HepG2 (cell line): ENCODE data around the gene RAMP3. TPM values are rescaled to one million over a fixed set of nuclear protein-coding genes. Genes with fewer than 3 reads are reported as not detected.

Experiments used
- ATAC-seq: fragments of 200-7000 bp; cut with Tn5 transposase; 3 replicates; pipeline ENCODE4 v1.9.1; 2020; ENCODE audit warnings: mild to moderate bottlenecking, moderate library complexity
- BruUV-seq: library from RNA; stranded (reverse); fragments of 400-500 nt; replicated peaks from 2 replicates; lab custom pipeline; 2021; lab: Mats Ljungman, UMichigan
- CTCF ChIA-PET: fragments of 300-600 bp; formaldehyde crosslinking; extraction: SDS; loops from one replicate; lab custom pipeline; 2021; ENCODE audit warnings: low total read pairs, inconsistent platforms, low intra/inter-chr PET ratio; lab: Yijun Ruan, JAX
- POLR2A ChIA-PET: fragments of 350-600 bp; sonication (Branson Sonifier 250); formaldehyde crosslinking; loops from one replicate; lab custom pipeline; 2020; ENCODE audit warnings: antibody characterized with exemption, inconsistent platforms; lab: Yijun Ruan, JAX
- DNase-seq: peaks from one replicate; pipeline ENCODE4 v3.0.0-alpha.2; 2015; ENCODE audit warnings: low spot score
- FAIRE-seq: peaks from 3 replicates; lab custom pipeline; 2011; peaks lifted over from hg19 to GRCh38; lab: Jason Lieb, UNC
- H2AFZ ChIP-seq: one replicate; pipeline ENCODE4 v1.6.1; 2011; ENCODE audit warnings: low read length, inconsistent platforms
- H3K27ac ChIP-seq: fragments of 300-600 bp; 3 replicates; pipeline ENCODE4 v1.8.0; 2011; ENCODE audit warnings: mixed run types, mild to moderate bottlenecking, mixed read lengths, low read length, inconsistent platforms; ENCODE audit not compliant: insufficient read depth; ENCODE audit errors: extremely low read length
- H3K27me3 ChIP-seq, 2 experiments: fragments of 200-600 bp in 1 of 2; 2 replicates in 1 of 2; 3 replicates in 1 of 2; pipeline versions ENCODE4 v1.6.0 to v1.8.0; 2011; ENCODE audit warnings: low read length in 2 of 2, mild to moderate bottlenecking in 2 of 2, moderate library complexity in 2 of 2, inconsistent platforms in 1 of 2; ENCODE audit not compliant: insufficient read depth in 2 of 2, control insufficient read depth in 1 of 2
- H3K36me3 ChIP-seq, 2 experiments: fragments of 200-600 bp in 1 of 2; replicated peaks in 1 of 2; 2 replicates in 1 of 2; 3 replicates in 1 of 2; pipeline versions ENCODE4 v1.5.1 to v1.8.0; 2011; ENCODE audit warnings: low read length in 2 of 2, inconsistent platforms in 1 of 2; ENCODE audit not compliant: insufficient read depth in 2 of 2, control insufficient read depth in 1 of 2
- H3K4me1 ChIP-seq: 2 replicates; pipeline ENCODE4 v1.5.1; 2012; ENCODE audit warnings: low read length, inconsistent platforms; ENCODE audit not compliant: insufficient read depth
- H3K4me2 ChIP-seq: 2 replicates; pipeline ENCODE4 v1.6.0; 2011; ENCODE audit warnings: low read depth, low read length, inconsistent platforms
- H3K4me3 ChIP-seq, 3 experiments: fragments of 200-600 bp in 1 of 3; sonication (generic), shearing (Covaris generic) in 1 of 3; replicated peaks in 1 of 3; 2 replicates each; pipeline ENCODE4 v1.5.1; 2011 to 2016; ENCODE audit warnings: low read length in 3 of 3, inconsistent platforms in 2 of 3, low read depth in 2 of 3, mild to moderate bottlenecking in 2 of 3, control low read depth in 1 of 3, mixed read lengths in 1 of 3; ENCODE audit not compliant: insufficient read depth in 1 of 3
- H3K79me2 ChIP-seq: one replicate; pipeline ENCODE4 v1.6.1; 2011; ENCODE audit warnings: low read length, inconsistent platforms; ENCODE audit not compliant: insufficient read depth
- H3K9ac ChIP-seq: 2 replicates; pipeline ENCODE4 v1.6.0; 2011; ENCODE audit warnings: mild to moderate bottlenecking, low read depth, low read length, inconsistent platforms; ENCODE audit not compliant: insufficient read depth
- H3K9me3 ChIP-seq: 2 replicates; pipeline ENCODE4 v1.5.1; 2012; ENCODE audit warnings: mild to moderate bottlenecking, low read length
- H4K20me1 ChIP-seq: 2 replicates; pipeline ENCODE4 v1.6.0; 2011; ENCODE audit warnings: inconsistent platforms, mild to moderate bottlenecking, low read length, moderate library complexity; ENCODE audit not compliant: insufficient read depth
- CEBPG ChIP-seq: IDR thresholded peaks from 2 replicates; pipeline ENCODE4 v1.6.1; 2016
- DPF2 ChIP-seq: sonication (generic); formaldehyde crosslinking; IDR thresholded peaks from 2 replicates; pipeline ENCODE4 v1.4.0; 2020; ENCODE audit warnings: mild to moderate bottlenecking, low read depth, missing genetic modification reagents, borderline replicate concordance
- ELF3 ChIP-seq: IDR thresholded peaks from 2 replicates; pipeline ENCODE4 v1.6.1; 2016; ENCODE audit warnings: missing genetic modification reagents, missing compliant biosample characterization
- FOXO1 ChIP-seq: sonication (generic); formaldehyde crosslinking; IDR thresholded peaks from 2 replicates; pipeline ENCODE4 v1.4.0; 2020; ENCODE audit warnings: missing genetic modification reagents
- HNF4A ChIP-seq: sonication (generic); formaldehyde crosslinking; IDR thresholded peaks from 2 replicates; pipeline ENCODE4 v1.4.0; 2020; ENCODE audit warnings: missing genetic modification reagents
- KMT2B ChIP-seq: IDR thresholded peaks from 2 replicates; pipeline ENCODE4 v1.6.1; 2016; ENCODE audit warnings: missing genetic modification reagents, missing compliant biosample characterization
- PTBP1 ChIP-seq: fragments of 200-400 bp; formaldehyde crosslinking; IDR thresholded peaks from 2 replicates; pipeline ENCODE4 v1.6.1; 2018; ENCODE audit warnings: low read length, low read depth; ENCODE audit not compliant: poor library complexity, severe bottlenecking
- RELA ChIP-seq: sonication (generic); formaldehyde crosslinking; IDR thresholded peaks from 2 replicates; pipeline ENCODE4 v1.4.0; 2020; ENCODE audit warnings: missing genetic modification reagents
- RFX1 ChIP-seq: fragments of 450-650 bp; IDR thresholded peaks from 2 replicates; pipeline ENCODE4 v1.6.1; 2017
- SOX6 ChIP-seq, 2 experiments: fragments of 450-650 bp in 1 of 2; sonication (generic) in 1 of 2; formaldehyde crosslinking in 1 of 2; IDR thresholded peaks; 2 replicates each; pipeline versions ENCODE4 v1.4.0 to v1.6.1; 2017 to 2020; ENCODE audit warnings: antibody characterized with exemption in 1 of 2, mild to moderate bottlenecking in 1 of 2, missing genetic modification reagents in 1 of 2
- SP2 ChIP-seq: sonication (generic); formaldehyde crosslinking; IDR thresholded peaks from 2 replicates; pipeline ENCODE4 v1.5.1; 2020; ENCODE audit warnings: mild to moderate bottlenecking, missing genetic modification reagents
- YEATS4 ChIP-seq: sonication (generic); formaldehyde crosslinking; IDR thresholded peaks from 2 replicates; pipeline ENCODE4 v1.4.0; 2020; ENCODE audit warnings: missing genetic modification reagents, borderline replicate concordance
- ZBTB3 ChIP-seq: sonication (generic); formaldehyde crosslinking; IDR thresholded peaks from 2 replicates; pipeline ENCODE4 v1.4.0; 2020; ENCODE audit warnings: low read depth, mild to moderate bottlenecking, moderate library complexity, missing genetic modification reagents, borderline replicate concordance
- WGBS: methylation state at CpG from one replicate; pipeline ENCODE4 v1.1.6; 2017; ENCODE audit warnings: low lambda C conversion rate; 5-methylcytosine and 5-hydroxymethylcytosine counted together
- in situ Hi-C: cut with HindIII; loops from 2 replicates; pipeline ENCODE4 v1.10.0; 2017; ENCODE audit warnings: low pct_unique_long_range_greater_than_20kb; ENCODE audit not compliant: extremely low pct_ligation_motif_present
- intact Hi-C: fragments of 100-400 bp; cut with micrococcal nuclease; formaldehyde crosslinking; loops from one replicate; pipeline ENCODE4 v1.10.0; 2022; ENCODE audit not compliant: unreplicated experiment
- polyA plus RNA-seq, 8 experiments: library from polyadenylated mRNA; depleted of rRNA in 3 of 8; stranded (reverse) in 7 of 8; unstranded in 1 of 8; fragments of >200 nt; fragmentation: Illumina TruSeq in 4 of 8; extraction: Trizol in 4 of 8; gene quantifications; 2 replicates each; pipeline versions ENCODE4 v1.2.1 to v1.2.3, GENCODE V29; 2011 to 2016; ENCODE audit warnings: low read depth in 4 of 8, missing spikeins in 1 of 8, mixed read lengths in 1 of 8; ENCODE audit not compliant: insufficient read depth in 1 of 8
- total RNA-seq, 5 experiments: library from RNA; depleted of rRNA; stranded (reverse); fragments of >200 nt; fragmentation: Illumina TruSeq; extraction: Trizol; gene quantifications; 2 replicates each; pipeline ENCODE4 v1.2.3, GENCODE V29; 2016; ENCODE audit warnings: low read depth in 1 of 5
- TF ChIP-seq, protein P1 (sequence below): sonication (generic); formaldehyde crosslinking; IDR thresholded peaks from 2 replicates; pipeline ENCODE4 v1.9.0; 2021; ENCODE audit warnings: missing genetic modification reagents, borderline replicate concordance
- TF ChIP-seq, protein P2 (sequence below): sonication (generic); formaldehyde crosslinking; IDR thresholded peaks from 2 replicates; pipeline ENCODE4 v1.4.0; 2020; ENCODE audit warnings: missing genetic modification reagents
- TF ChIP-seq, protein P3 (sequence below): sonication (generic); formaldehyde crosslinking; IDR thresholded peaks from 2 replicates; pipeline ENCODE4 v1.8.1; 2023; ENCODE audit warnings: mild to moderate bottlenecking, moderate library complexity, missing genetic modification reagents
- TF ChIP-seq, protein P4 (sequence below): sonication (generic); formaldehyde crosslinking; IDR thresholded peaks from 2 replicates; pipeline ENCODE4 v1.4.0; 2020; ENCODE audit warnings: missing genetic modification reagents
- TF ChIP-seq, protein P5 (sequence below): sonication (generic); formaldehyde crosslinking; IDR thresholded peaks from 2 replicates; pipeline ENCODE4 v1.4.0; 2020; ENCODE audit warnings: missing genetic modification reagents, mild to moderate bottlenecking, borderline replicate concordance

RAMP3 gene
- total and polyA plus RNA-seq, 2 of the 13 experiments (the other 11 are each of a cell fraction or from before 2014, with no cell fraction given): not detected

DNA sequence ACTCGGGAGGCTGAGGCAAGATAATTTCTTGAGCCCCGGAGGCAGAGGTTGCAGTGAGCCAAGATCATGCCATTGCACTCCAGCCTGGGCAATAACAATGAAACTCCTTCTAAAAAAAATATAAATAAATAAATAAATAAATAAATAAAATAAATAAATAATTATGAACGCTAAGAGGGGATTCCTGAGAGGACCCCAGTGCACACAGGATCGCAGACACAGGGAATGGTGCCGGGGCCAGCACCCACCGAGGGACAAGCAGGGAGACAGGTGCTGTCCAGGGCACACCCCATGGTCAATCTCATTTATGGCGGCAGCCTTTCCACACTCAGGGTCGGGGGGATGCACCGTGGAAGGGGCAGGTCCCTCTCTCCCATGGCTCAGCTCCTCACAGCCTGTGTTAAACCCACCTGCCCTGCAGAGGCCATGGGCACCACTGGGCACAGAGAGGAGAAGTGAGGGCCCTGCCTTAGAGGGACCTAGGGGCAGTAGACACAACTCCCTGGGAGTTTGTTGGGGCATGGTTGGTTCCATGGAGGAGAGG, 2.2 kb upstream of the RAMP3 start:
- no peak overlapping the region for H2AFZ ChIP-seq
- no peak overlapping the region for H3K4me2 ChIP-seq
- no peak for ATAC-seq
- WGBS: 54% methylated on average over 7 of the region's 9 CpGs
- no peak for DNase-seq
- no peaks in the 10 kb centered on the region for H3K79me2 ChIP-seq
- H3K27me3 ChIP-seq: peaks cover 7 to 60% of the 10 kb centered on the region in 2 experiments; a peak in 4 of 5 replicates
- H3K4me1 ChIP-seq: no peaks in the 10 kb centered on the region
- ChIA-PET CTCF (interaction anchor here (1.1 to 2.7 kb wide), 3 partner anchors 105 to 699 kb away, joined by 3 to 37 read pairs (median 9); no protein-coding TSS in a partner anchor), POLR2A (no interaction called here)
- H3K9ac ChIP-seq: no peak overlapping the region
- no peaks in the 10 kb centered on the region for H3K9me3 ChIP-seq
- FAIRE-seq: no peak
- no peak overlapping the region for H3K27ac ChIP-seq
- no peaks in the 10 kb centered on the region for H3K36me3 ChIP-seq
- no peak overlapping the region for H3K4me3 ChIP-seq
- intact Hi-C loops (loop anchor here (2.0 to 10.0 kb wide), 2 partner anchors 429 to 699 kb away; no protein-coding TSS in a partner anchor), in situ Hi-C loops (loop anchor here (25.0 kb wide), 1 partner anchor 432 kb away; no protein-coding TSS in a partner anchor)
- no peaks in the 10 kb centered on the region for H4K20me1 ChIP-seq
- no TSS peak for BruUV-seq
- TF ChIP-seq YEATS4 (CRISPR knock-in tag) (no peak), SP2 (CRISPR knock-in tag) (no peak), KMT2B (no peak), RFX1 (no peak), CEBPG (CRISPR knock-in tag) (no peak), SOX6 (IDR thresholded peaks at IDR 0.05) (no peak), SOX6 (CRISPR knock-in tag; IDR thresholded peaks at IDR 0.05) (no peak), ZBTB3 (CRISPR knock-in tag) (no peak), RELA (CRISPR knock-in tag) (no peak), PTBP1 (no peak), FOXO1 (CRISPR knock-in tag) (no peak), HNF4A (CRISPR knock-in tag) (no peak), DPF2 (no peak), ELF3 (CRISPR knock-in tag) (no peak)
- TF ChIP-seq, protein P1, sequence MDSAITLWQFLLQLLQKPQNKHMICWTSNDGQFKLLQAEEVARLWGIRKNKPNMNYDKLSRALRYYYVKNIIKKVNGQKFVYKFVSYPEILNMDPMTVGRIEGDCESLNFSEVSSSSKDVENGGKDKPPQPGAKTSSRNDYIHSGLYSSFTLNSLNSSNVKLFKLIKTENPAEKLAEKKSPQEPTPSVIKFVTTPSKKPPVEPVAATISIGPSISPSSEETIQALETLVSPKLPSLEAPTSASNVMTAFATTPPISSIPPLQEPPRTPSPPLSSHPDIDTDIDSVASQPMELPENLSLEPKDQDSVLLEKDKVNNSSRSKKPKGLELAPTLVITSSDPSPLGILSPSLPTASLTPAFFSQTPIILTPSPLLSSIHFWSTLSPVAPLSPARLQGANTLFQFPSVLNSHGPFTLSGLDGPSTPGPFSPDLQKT: no peak
- TF ChIP-seq, protein P2, sequence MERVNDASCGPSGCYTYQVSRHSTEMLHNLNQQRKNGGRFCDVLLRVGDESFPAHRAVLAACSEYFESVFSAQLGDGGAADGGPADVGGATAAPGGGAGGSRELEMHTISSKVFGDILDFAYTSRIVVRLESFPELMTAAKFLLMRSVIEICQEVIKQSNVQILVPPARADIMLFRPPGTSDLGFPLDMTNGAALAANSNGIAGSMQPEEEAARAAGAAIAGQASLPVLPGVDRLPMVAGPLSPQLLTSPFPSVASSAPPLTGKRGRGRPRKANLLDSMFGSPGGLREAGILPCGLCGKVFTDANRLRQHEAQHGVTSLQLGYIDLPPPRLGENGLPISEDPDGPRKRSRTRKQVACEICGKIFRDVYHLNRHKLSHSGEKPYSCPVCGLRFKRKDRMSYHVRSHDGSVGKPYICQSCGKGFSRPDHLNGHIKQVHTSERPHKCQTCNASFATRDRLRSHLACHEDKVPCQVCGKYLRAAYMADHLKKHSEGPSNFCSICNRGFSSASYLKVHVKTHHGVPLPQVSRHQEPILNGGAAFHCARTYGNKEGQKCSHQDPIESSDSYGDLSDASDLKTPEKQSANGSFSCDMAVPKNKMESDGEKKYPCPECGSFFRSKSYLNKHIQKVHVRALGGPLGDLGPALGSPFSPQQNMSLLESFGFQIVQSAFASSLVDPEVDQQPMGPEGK: no peak
- TF ChIP-seq, protein P3, sequence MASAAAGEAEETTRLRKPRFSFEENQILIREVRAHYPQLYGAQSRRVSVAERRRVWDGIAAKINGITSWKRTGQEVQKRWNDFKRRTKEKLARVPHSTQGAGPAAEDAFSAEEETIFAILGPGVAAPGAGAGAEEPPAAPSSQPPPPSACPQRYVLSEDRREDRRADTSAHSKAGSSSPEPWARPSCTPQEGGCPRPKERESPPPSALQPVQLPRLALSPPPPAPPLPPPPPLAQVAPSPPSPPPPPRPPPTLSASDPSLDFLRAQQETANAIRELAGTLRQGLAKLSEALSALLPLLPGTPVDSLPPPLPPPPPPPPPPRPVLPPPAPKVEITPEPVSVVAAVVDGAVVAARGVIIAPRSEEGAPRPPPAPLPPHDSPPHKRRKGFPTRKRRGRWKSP (CRISPR knock-in tag): no peak
- TF ChIP-seq, protein P4, sequence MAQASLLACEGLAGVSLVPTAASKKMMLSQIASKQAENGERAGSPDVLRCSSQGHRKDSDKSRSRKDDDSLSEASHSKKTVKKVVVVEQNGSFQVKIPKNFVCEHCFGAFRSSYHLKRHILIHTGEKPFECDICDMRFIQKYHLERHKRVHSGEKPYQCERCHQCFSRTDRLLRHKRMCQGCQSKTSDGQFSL (CRISPR knock-in tag): no peak
- TF ChIP-seq, protein P5, sequence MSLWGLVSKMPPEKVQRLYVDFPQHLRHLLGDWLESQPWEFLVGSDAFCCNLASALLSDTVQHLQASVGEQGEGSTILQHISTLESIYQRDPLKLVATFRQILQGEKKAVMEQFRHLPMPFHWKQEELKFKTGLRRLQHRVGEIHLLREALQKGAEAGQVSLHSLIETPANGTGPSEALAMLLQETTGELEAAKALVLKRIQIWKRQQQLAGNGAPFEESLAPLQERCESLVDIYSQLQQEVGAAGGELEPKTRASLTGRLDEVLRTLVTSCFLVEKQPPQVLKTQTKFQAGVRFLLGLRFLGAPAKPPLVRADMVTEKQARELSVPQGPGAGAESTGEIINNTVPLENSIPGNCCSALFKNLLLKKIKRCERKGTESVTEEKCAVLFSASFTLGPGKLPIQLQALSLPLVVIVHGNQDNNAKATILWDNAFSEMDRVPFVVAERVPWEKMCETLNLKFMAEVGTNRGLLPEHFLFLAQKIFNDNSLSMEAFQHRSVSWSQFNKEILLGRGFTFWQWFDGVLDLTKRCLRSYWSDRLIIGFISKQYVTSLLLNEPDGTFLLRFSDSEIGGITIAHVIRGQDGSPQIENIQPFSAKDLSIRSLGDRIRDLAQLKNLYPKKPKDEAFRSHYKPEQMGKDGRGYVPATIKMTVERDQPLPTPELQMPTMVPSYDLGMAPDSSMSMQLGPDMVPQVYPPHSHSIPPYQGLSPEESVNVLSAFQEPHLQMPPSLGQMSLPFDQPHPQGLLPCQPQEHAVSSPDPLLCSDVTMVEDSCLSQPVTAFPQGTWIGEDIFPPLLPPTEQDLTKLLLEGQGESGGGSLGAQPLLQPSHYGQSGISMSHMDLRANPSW (CRISPR knock-in tag): no peak
